SH-SY5Y (cell line): ENCODE results near the gene CENPF.

Experiments
- GATA2 ChIP-seq: IDR thresholded peaks from 2 replicates; pipeline ENCODE4 v1.6.1; 2011; ENCODE audit warnings: mild to moderate bottlenecking, low read depth, low read length
- GATA3 ChIP-seq: IDR thresholded peaks from 2 replicates; pipeline ENCODE4 v1.6.1; 2011; ENCODE audit warnings: low read depth, mild to moderate bottlenecking, low read length, moderate library complexity

DNA sequence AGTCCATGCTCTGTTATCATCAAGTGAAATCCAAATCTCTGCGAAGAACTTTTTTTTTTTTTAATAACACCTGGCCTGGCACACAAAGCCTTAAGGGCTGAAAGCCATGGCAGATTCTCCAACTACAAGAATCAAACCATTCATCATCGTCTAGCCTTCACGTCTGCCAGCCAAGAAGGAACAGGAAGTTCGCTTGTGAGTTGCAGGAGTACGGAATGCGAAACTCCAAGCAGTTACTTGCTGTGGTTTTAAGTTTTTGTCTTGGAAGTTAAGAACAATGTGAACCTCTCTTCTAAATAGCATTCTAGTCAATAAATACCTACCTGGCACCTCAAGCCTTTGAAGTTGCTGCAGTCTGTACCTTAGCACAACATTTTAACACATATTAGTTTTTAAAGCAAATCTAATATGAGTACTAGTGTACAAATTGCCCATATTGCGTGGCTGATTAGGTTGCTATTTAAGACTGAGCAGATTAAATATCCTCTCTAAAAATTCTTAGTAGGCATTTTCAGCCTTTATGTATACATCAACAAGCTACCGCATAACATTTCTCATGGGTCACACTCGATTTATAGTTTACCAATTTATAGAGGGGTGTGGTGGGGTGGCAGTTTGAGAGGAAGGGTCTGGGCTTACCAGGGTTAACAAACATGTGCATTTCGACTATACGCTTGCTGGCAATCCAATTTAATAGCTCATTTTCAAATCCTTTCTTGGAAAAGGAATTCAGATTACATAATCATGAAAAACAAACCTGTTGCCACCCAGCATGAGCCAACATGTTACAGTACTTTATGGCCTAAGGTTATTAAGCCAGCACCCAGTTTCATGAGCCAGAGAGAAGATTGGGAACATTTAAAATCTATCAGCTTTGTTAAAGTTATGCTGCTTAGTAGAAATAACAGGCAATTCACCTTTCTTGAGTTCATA is 29.3 kb upstream of the CENPF start:
- TF ChIP-seq GATA2 (no peak), GATA3 (no peak)
